ENCODE data around the gene SKP2.
"Not testable (repeated sequence)": the region's sequence is repeated elsewhere in the genome, so short reads cannot be mapped to it uniquely, and the experiment has no call there.

Gene SKP2

GRCh38 chr5:36151434-36152323, at the start of gene SKP2, which contains the start of gene LMBRD2:
SKP2 (plus strand) TSS chr5:36152111; CDS start chr5:36152263, 152 bp downstream.
LMBRD2 (minus strand) TSS chr5:36151887; CDS start chr5:36143349, 8,538 bp downstream.
- DNase-seq (ENCODE audit: low read depth, low spot score), result peak; percentile 95

GRCh38 chr5:36105819-36106218, 46.1 kb upstream of the SKP2 start:
- no peak for DNase-seq (ENCODE audit: low read depth, low spot score)

GRCh38 chr5:36108758-36109460, 43.0 kb upstream of the SKP2 start:
- DNase-seq (ENCODE audit: low read depth, low spot score), result no peak

GRCh38 chr5:36111238-36111637, 40.7 kb upstream of the SKP2 start:
- DNase-seq (ENCODE audit: low read depth, low spot score), result no peak

GRCh38 chr5:36125868-36126267, 26.0 kb upstream of the SKP2 start:
- no peak for DNase-seq (ENCODE audit: low read depth, low spot score)

- DNase-seq (ENCODE audit: low read depth, low spot score), result no peak
These were observed 23.1 kb upstream of the SKP2 start for GRCh38 chr5:36128795-36129194.

GRCh38 chr5:36129666-36130065, 22.2 kb upstream of the SKP2 start:
- not testable (repeated sequence) for DNase-seq (ENCODE audit: low read depth, low spot score)

- not testable (repeated sequence) for DNase-seq (ENCODE audit: low read depth, low spot score)
These were observed 18.9 kb upstream of the SKP2 start for GRCh38 chr5:36133009-36133408.

- DNase-seq (ENCODE audit: low read depth, low spot score), result no peak
These were observed 15.9 kb upstream of the SKP2 start for GRCh38 chr5:36135988-36136387.

GRCh38 chr5:36136581-36136980, 15.3 kb upstream of the SKP2 start:
- no peak for DNase-seq (ENCODE audit: low read depth, low spot score)

GRCh38 chr5:36138900-36139683, 12.8 kb upstream of the SKP2 start:
- no peak for DNase-seq (ENCODE audit: low read depth, low spot score)

- no peak for DNase-seq (ENCODE audit: low read depth, low spot score)
These were observed 6.6 kb upstream of the SKP2 start for GRCh38 chr5:36145311-36145710.

- DNase-seq (ENCODE audit: low read depth, low spot score), result no peak
These were observed 5.5 kb upstream of the SKP2 start for GRCh38 chr5:36146390-36146789.

GRCh38 chr5:36147681-36148080, 4.2 kb upstream of the SKP2 start:
- DNase-seq (ENCODE audit: low read depth, low spot score), result no peak

GRCh38 chr5:36150676-36151433, 1.1 kb upstream of the SKP2 start:
- no peak for DNase-seq (ENCODE audit: low read depth, low spot score)

- DNase-seq (ENCODE audit: low read depth, low spot score), result peak; percentile 4
These were observed 700 bp downstream of the SKP2 start for GRCh38 chr5:36152324-36153297.

GRCh38 chr5:36153298-36153677, 1.4 kb downstream of the SKP2 start:
- DNase-seq (ENCODE audit: low read depth, low spot score), result no peak

- no peak for DNase-seq (ENCODE audit: low read depth, low spot score)
These were observed 1.8 kb downstream of the SKP2 start for GRCh38 chr5:36153726-36154125.

- no peak for DNase-seq (ENCODE audit: low read depth, low spot score)
These were observed 3.4 kb downstream of the SKP2 start for GRCh38 chr5:36155291-36155690.

- no peak for DNase-seq (ENCODE audit: low read depth, low spot score)
These were observed 4.2 kb downstream of the SKP2 start for GRCh38 chr5:36156121-36156601.

Measured in brain pericyte (primary cell).